DND-41 (cell line): ENCODE data around the gene ANKRD55.
"Not testable (repeated sequence)": the region's sequence is repeated elsewhere in the genome, so short reads cannot be mapped to it uniquely, and the experiment has no call there.

ENCODE experiments used
- ATAC-seq: fragments of 200-7000 bp; cut with Tn5 transposase; 3 replicates; pipeline ENCODE4 v1.9.1; 2021; ENCODE audit warnings: low read depth; ENCODE audit not compliant: insufficient read depth
- DNase-seq: peaks from one replicate; pipeline ENCODE4 v3.0.0-alpha.2; 2020
- H2AFZ ChIP-seq: 2 replicates; pipeline ENCODE4 v1.6.0; 2012; ENCODE audit warnings: low read depth, low read length
- H3K27ac ChIP-seq: 2 replicates; pipeline ENCODE4 v1.5.1; 2012; ENCODE audit warnings: low read length, inconsistent platforms
- H3K27me3 ChIP-seq: fragments of 200-600 bp; sonication (generic); 2 replicates; pipeline ENCODE4 v1.6.0; 2012; ENCODE audit warnings: low read length, mild to moderate bottlenecking, inconsistent platforms; ENCODE audit not compliant: insufficient read depth, poor library complexity
- H3K36me3 ChIP-seq: 2 replicates; pipeline ENCODE4 v1.5.1; 2012; ENCODE audit warnings: low read length, inconsistent platforms; ENCODE audit not compliant: insufficient read depth
- H3K4me1 ChIP-seq: 2 replicates; pipeline ENCODE4 v1.5.1; 2012; ENCODE audit warnings: mild to moderate bottlenecking, low read length; ENCODE audit not compliant: insufficient read depth
- H3K4me2 ChIP-seq: 2 replicates; pipeline ENCODE4 v1.6.0; 2012; ENCODE audit warnings: mild to moderate bottlenecking, moderate library complexity, low read length, inconsistent platforms; ENCODE audit not compliant: insufficient read depth
- H3K4me3 ChIP-seq, 2 experiments: fragments of 200-600 bp in 1 of 2; shearing (Covaris generic) in 1 of 2; 2 replicates each; pipeline ENCODE4 v1.5.1; 2012 to 2016; ENCODE audit warnings: inconsistent platforms in 2 of 2, low read length in 2 of 2, mild to moderate bottlenecking in 2 of 2, low read depth in 1 of 2, moderate library complexity in 1 of 2
- H3K79me2 ChIP-seq: 2 replicates; pipeline ENCODE4 v1.6.0; 2012; ENCODE audit warnings: low read length, inconsistent platforms; ENCODE audit not compliant: insufficient read depth
- H3K9ac ChIP-seq: 2 replicates; pipeline ENCODE4 v1.6.0; 2012; ENCODE audit warnings: low read depth, mild to moderate bottlenecking, inconsistent platforms, low read length, moderate library complexity
- H3K9me3 ChIP-seq: 2 replicates; pipeline ENCODE4 v1.5.1; 2012; ENCODE audit warnings: low read length, moderate library complexity, mild to moderate bottlenecking, inconsistent platforms; ENCODE audit not compliant: insufficient read depth, severe bottlenecking
- H4K20me1 ChIP-seq: 2 replicates; pipeline ENCODE4 v1.6.0; 2012; ENCODE audit warnings: low read length; ENCODE audit not compliant: insufficient read depth
- CTCF ChIP-seq: IDR thresholded peaks from 2 replicates; pipeline ENCODE4 v1.5.1; 2012; ENCODE audit warnings: borderline replicate concordance, low read length, moderate library complexity, mild to moderate bottlenecking; ENCODE audit not compliant: poor library complexity, severe bottlenecking; ENCODE audit errors: extremely low read depth
- EZH2 ChIP-seq: IDR thresholded peaks from 3 replicates; pipeline ENCODE4 v1.6.1; 2012; ENCODE audit warnings: borderline replicate concordance, low read depth, mild to moderate bottlenecking, moderate library complexity, low read length, inconsistent platforms; ENCODE audit not compliant: severe bottlenecking

The ANKRD55 gene

GRCh38 chr5:56105511-56106291, 127.4 kb downstream of the ANKRD55 start:
- H3K79me2 ChIP-seq, result no peaks in the 10 kb centered on the region
- H3K4me2 ChIP-seq, result no peak overlapping the region
- ATAC-seq, result no peak
- no peak overlapping the region for H2AFZ ChIP-seq
- no peak overlapping the region for H3K9ac ChIP-seq
- no peak overlapping the region for H3K27ac ChIP-seq
- no peak overlapping the region for H3K4me3 ChIP-seq
- H4K20me1 ChIP-seq, result no peaks in the 10 kb centered on the region
- H3K36me3 ChIP-seq, result no peaks in the 10 kb centered on the region
- TF ChIP-seq CTCF (no peak), EZH2 (no peak)
- DNase-seq, result no peak
- no peaks in the 10 kb centered on the region for H3K9me3 ChIP-seq
- H3K4me1 ChIP-seq, result no peaks in the 10 kb centered on the region
- H3K27me3 ChIP-seq, result peaks cover 14% of the 10 kb centered on the region

- TF ChIP-seq CTCF (no peak), EZH2 (no peak)
- H3K27me3 ChIP-seq, result peaks cover 14% of the 10 kb centered on the region
- ATAC-seq, result no peak
Observed at GRCh38 chr5:56102889-56103288, 130.2 kb downstream of the ANKRD55 start.

DNA sequence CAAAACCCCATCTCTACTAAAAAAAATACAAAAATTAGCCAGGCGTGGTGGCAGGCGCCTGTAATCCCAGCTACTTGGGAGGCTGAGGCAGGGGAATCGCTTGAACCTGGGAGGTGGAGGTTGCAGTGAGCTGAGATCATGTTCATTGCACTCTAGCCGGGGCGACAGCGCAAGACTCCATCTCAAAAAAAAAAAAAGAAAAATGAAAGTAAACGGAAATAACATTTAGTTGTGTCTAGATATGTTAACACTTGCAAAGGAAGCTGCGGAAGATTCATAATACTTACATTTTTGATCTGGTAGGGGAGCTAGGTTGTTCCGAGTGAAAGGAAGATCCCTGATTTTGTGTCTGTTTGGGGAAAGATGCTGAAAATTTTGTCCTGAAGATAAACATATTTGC, 130.9 kb downstream of the ANKRD55 start:
- not testable (repeated sequence) for H3K4me3 ChIP-seq, H2AFZ ChIP-seq, ATAC-seq, DNase-seq, H3K36me3 ChIP-seq, H3K79me2 ChIP-seq, H3K27ac ChIP-seq, H3K9me3 ChIP-seq, H3K9ac ChIP-seq, H3K4me1 ChIP-seq, H3K4me2 ChIP-seq, H4K20me1 ChIP-seq
- H3K27me3 ChIP-seq, result peaks cover 14% of the 10 kb centered on the region

More at GRCh38 chr5:56102889-56103288, 130.2 kb downstream of the ANKRD55 start:
- no peak for DNase-seq
- no peak overlapping the region for H3K4me3 ChIP-seq
- no peaks in the 10 kb centered on the region for H3K79me2 ChIP-seq
- H3K9me3 ChIP-seq, result no peaks in the 10 kb centered on the region
- H3K4me1 ChIP-seq, result no peaks in the 10 kb centered on the region
- H3K4me2 ChIP-seq, result no peak overlapping the region
- H3K36me3 ChIP-seq, result no peaks in the 10 kb centered on the region
- H3K9ac ChIP-seq, result no peak overlapping the region
- H3K27ac ChIP-seq, result no peak overlapping the region
- no peak overlapping the region for H2AFZ ChIP-seq
- no peaks in the 10 kb centered on the region for H4K20me1 ChIP-seq

GRCh38 chr5:56101180-56101579, 131.9 kb downstream of the ANKRD55 start:
- Histone ChIP-seq H3K4me2 (no peak overlapping the region), H3K4me1 (no peaks in the 10 kb centered on the region), H4K20me1 (no peaks in the 10 kb centered on the region), H2AFZ (no peak overlapping the region), H3K27me3 (peaks cover 14% of the 10 kb centered on the region), H3K9ac (no peak overlapping the region), H3K9me3 (no peaks in the 10 kb centered on the region), H3K79me2 (no peaks in the 10 kb centered on the region), H3K36me3 (no peaks in the 10 kb centered on the region), H3K4me3 (no peak overlapping the region), H3K27ac (no peak overlapping the region)
- DNase-seq, result no peak
- TF ChIP-seq EZH2, result no peak
- TF ChIP-seq CTCF, result no peak
- ATAC-seq, result no peak
